Measurements from ENCODE around the gene VIPR1. TPM values are rescaled to one million over a fixed set of nuclear protein-coding genes. Genes with fewer than 3 reads are reported as not detected.
A peak's percentile ranks its signal among the peaks of the same experiment; 100 is the strongest.

Gene VIPR1
- 0.28 and 0.54 TPM in 2 replicates for total RNA-seq (2022)
- percentile 15 among the genes with signal in this experiment for Bru-seq, nascent RNA
- percentile 14 among the genes with signal in this experiment for BruChase-seq, experiment 1, labeled RNA remaining after a 6-hour chase
- percentile 14 among the genes with signal in this experiment for BruChase-seq, experiment 2, labeled RNA remaining after a 2-hour chase
- long read RNA-seq = 0 reads

DNA sequence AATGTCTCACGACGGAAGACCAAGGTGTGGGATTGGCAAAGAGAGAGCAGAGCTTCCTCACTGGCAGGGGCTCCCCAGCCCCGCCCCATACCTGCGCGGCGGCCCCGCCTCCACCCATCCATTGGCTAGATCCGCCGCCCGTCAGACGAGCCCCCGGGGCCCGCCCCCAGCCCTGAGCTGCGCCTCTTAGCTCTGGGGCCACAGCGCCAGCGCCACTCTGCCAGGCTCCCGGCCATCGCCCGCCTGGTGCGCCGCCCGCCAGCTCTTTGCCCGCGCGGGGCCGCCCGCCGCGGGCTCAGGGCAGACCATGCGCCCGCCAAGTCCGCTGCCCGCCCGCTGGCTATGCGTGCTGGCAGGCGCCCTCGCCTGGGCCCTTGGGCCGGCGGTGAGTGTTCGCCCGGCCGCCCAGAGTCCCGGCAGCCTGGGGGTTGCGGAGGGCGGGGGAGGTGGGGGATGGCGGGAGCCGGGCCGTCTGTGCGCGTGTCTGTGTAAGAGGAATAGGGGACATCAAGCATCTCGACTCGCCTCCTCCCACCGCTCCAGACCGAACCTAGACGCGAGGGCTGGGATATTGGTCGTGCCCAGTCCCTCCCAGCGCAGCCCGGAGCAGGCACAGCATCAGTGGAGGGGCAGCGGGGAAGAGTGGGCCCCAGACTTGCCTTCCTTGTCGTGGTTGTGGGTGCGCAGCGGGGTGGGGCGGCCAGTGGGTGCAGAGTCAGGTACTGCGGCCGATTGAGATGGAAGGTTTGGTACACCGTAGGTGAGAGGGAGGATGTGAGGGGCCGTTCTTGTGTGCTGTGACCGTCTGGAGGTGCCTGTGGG is at the start of gene VIPR1:
Gene VIPR1 (plus strand): TSS at position 215 of the 822 bp plus-strand sequence. CDS start 93 bp downstream, at position 308.
- peak within 1 kb of the TSS; percentile 72 for H3K4me3 Mint-ChIP-seq (ENCODE audit: unreplicated experiment)
- no peaks in the 10 kb centered on the region for H3K9me3 Mint-ChIP-seq (ENCODE audit: unreplicated experiment)
- CTCF ChIA-PET = interaction anchor here (0.7 to 2.4 kb wide), 10 partner anchors 9 to 273 kb away, joined by 3 to 6 read pairs (median 3); no protein-coding TSS in a partner anchor
- DNase-seq (ENCODE audit: unreplicated experiment) = peak; percentile 78
- intact Hi-C loops (cut with micrococcal nuclease) = loop anchor here (5.0 kb wide), 1 partner anchor 380 kb away; no protein-coding TSS in a partner anchor
- peaks cover 10% of the 10 kb centered on the region for H3K4me1 Mint-ChIP-seq (ENCODE audit: insufficient read depth, unreplicated experiment)
- no TSS peak for BruUV-seq (replicated peaks)
- no peak for TF ChIP-seq CTCF (IDR thresholded peaks at IDR 0.05; ENCODE audit: unreplicated experiment)
- H3K27ac Mint-ChIP-seq (ENCODE audit: low read depth, unreplicated experiment) = peak within 1 kb of the TSS; percentile 5
- H3K36me3 Mint-ChIP-seq (ENCODE audit: insufficient read depth, unreplicated experiment) = no peaks in the 10 kb centered on the region
- POLR2A ChIA-PET = interaction anchor here (0.8 to 1.5 kb wide), 4 partner anchors 11 to 240 kb away, joined by 3 to 5 read pairs (median 4); no protein-coding TSS in a partner anchor
- peaks cover 23% of the 10 kb centered on the region for H3K27me3 Mint-ChIP-seq (ENCODE audit: insufficient read depth, unreplicated experiment)

DNA sequence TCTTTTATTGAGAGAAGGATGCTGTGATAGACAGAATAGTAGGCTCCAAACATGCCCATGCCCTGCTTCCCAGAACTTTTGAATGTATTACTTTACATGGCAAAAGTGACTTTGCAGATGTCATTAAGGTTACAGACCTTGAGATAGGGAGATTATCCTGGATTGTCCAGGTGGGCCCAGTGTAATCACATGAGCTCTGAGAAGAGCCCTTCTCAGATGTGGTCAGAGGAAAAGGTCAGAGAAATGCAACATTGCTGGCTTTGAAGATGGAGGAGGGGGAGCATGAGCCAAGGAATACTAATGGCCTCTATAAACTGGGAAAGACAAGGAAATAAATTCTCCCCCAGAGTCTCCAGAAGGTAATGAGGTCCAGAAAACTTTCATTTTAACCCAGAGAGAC is 46.2 kb upstream of the VIPR1 start:
- CTCF ChIA-PET = interaction anchor here (0.6 to 1.8 kb wide), 3 partner anchors 13 to 207 kb away, joined by 4 to 7 read pairs (median 5); no protein-coding TSS in a partner anchor
- POLR2A ChIA-PET = interaction anchor here (1.0 kb wide), 1 partner anchor 21 kb away, joined by 3 read pairs; no protein-coding TSS in a partner anchor
- no peaks in the 10 kb centered on the region for H3K4me1 Mint-ChIP-seq (ENCODE audit: insufficient read depth, unreplicated experiment)
- no TSS peak for BruUV-seq (replicated peaks)
- no peaks in the 10 kb centered on the region for H3K27me3 Mint-ChIP-seq (ENCODE audit: insufficient read depth, unreplicated experiment)
- intact Hi-C loops (cut with micrococcal nuclease) = no loop called here
- TF ChIP-seq CTCF (IDR thresholded peaks at IDR 0.05; ENCODE audit: unreplicated experiment) = no peak
- H3K9me3 Mint-ChIP-seq (ENCODE audit: unreplicated experiment) = no peaks in the 10 kb centered on the region
- no peaks in the 10 kb centered on the region for H3K36me3 Mint-ChIP-seq (ENCODE audit: insufficient read depth, unreplicated experiment)
- no peak overlapping the region for H3K4me3 Mint-ChIP-seq (ENCODE audit: unreplicated experiment)
- DNase-seq (ENCODE audit: unreplicated experiment) = no peak
- H3K27ac Mint-ChIP-seq (ENCODE audit: low read depth, unreplicated experiment) = no peak overlapping the region

DNA sequence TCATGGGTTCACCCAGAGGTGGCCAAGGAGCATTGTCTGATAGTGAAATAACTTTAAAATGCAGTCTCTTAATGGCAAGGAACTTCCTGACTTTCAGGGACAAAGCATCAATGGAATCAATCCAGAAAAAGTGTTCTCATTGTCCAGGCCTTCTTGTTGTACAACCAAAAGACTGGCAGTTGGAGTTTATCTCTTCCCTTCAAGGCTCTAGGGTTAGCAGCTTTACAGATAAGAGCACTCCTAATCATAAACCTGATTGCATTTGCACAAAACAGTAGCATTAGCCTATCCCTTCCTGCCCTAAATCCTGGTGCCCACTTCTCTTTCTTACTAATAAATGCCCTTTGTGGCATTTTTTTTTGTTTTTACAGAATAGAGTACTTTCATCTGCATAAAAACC is 43.3 kb upstream of the VIPR1 start:
- no peaks in the 10 kb centered on the region for H3K27me3 Mint-ChIP-seq (ENCODE audit: insufficient read depth, unreplicated experiment)
- no peak overlapping the region for H3K27ac Mint-ChIP-seq (ENCODE audit: low read depth, unreplicated experiment)
- POLR2A ChIA-PET = no interaction called here
- H3K4me3 Mint-ChIP-seq (ENCODE audit: unreplicated experiment) = no peak overlapping the region
- no peak for TF ChIP-seq CTCF (IDR thresholded peaks at IDR 0.05; ENCODE audit: unreplicated experiment)
- H3K9me3 Mint-ChIP-seq (ENCODE audit: unreplicated experiment) = no peaks in the 10 kb centered on the region
- H3K4me1 Mint-ChIP-seq (ENCODE audit: insufficient read depth, unreplicated experiment) = no peaks in the 10 kb centered on the region
- intact Hi-C loops (cut with micrococcal nuclease) = no loop called here
- CTCF ChIA-PET = interaction anchor here (0.9 kb wide), 1 partner anchor 229 kb away, joined by 4 read pairs; no protein-coding TSS in a partner anchor
- BruUV-seq (replicated peaks) = no TSS peak
- no peak for DNase-seq (ENCODE audit: unreplicated experiment)
- no peaks in the 10 kb centered on the region for H3K36me3 Mint-ChIP-seq (ENCODE audit: insufficient read depth, unreplicated experiment)

DNA sequence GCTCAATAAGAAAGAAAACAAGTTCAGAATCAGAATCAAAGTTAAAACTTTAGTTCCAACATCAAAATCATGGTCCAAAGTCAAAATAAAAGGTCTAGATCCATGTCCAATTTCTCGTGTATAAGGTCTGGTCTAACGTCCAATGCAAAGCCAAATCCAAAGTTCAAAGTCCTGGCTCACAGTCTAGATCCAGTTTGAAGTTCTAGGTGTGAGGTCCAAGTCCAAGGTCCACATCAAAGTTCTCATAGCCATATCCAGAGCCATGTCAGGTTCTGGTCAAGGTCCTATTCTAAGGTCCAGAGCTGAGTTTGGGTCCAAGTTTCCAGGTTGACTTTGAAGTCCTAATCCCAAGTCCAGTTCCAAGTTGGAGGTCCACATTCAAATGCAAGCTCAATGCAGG is 40.7 kb upstream of the VIPR1 start:
- CTCF ChIA-PET = interaction anchor here (0.6 to 1.8 kb wide), 5 partner anchors 15 to 215 kb away, joined by 3 to 6 read pairs (median 3); no protein-coding TSS in a partner anchor
- no peak for TF ChIP-seq CTCF (IDR thresholded peaks at IDR 0.05; ENCODE audit: unreplicated experiment)
- BruUV-seq (replicated peaks) = no TSS peak
- DNase-seq (ENCODE audit: unreplicated experiment) = no peak
- Mint-ChIP-seq H3K4me3 (ENCODE audit: unreplicated experiment) (no peak overlapping the region), H3K4me1 (ENCODE audit: insufficient read depth, unreplicated experiment) (no peaks in the 10 kb centered on the region), H3K27ac (ENCODE audit: low read depth, unreplicated experiment) (no peak overlapping the region), H3K27me3 (ENCODE audit: insufficient read depth, unreplicated experiment) (no peaks in the 10 kb centered on the region), H3K9me3 (ENCODE audit: unreplicated experiment) (no peaks in the 10 kb centered on the region), H3K36me3 (ENCODE audit: insufficient read depth, unreplicated experiment) (no peaks in the 10 kb centered on the region)
- POLR2A ChIA-PET = no interaction called here
- intact Hi-C loops (cut with micrococcal nuclease) = no loop called here

Data from MCF 10A (cell line).